ENCODE measurements around the gene HMGN1.

The HMGN1 gene

GRCh38 chr21:39375446-39375845, 26.6 kb upstream of the HMGN1 start:
- TF ChIP-seq TEAD4 (IDR thresholded peaks at IDR 0.05) = no peak
- TF ChIP-seq, protein P1, sequence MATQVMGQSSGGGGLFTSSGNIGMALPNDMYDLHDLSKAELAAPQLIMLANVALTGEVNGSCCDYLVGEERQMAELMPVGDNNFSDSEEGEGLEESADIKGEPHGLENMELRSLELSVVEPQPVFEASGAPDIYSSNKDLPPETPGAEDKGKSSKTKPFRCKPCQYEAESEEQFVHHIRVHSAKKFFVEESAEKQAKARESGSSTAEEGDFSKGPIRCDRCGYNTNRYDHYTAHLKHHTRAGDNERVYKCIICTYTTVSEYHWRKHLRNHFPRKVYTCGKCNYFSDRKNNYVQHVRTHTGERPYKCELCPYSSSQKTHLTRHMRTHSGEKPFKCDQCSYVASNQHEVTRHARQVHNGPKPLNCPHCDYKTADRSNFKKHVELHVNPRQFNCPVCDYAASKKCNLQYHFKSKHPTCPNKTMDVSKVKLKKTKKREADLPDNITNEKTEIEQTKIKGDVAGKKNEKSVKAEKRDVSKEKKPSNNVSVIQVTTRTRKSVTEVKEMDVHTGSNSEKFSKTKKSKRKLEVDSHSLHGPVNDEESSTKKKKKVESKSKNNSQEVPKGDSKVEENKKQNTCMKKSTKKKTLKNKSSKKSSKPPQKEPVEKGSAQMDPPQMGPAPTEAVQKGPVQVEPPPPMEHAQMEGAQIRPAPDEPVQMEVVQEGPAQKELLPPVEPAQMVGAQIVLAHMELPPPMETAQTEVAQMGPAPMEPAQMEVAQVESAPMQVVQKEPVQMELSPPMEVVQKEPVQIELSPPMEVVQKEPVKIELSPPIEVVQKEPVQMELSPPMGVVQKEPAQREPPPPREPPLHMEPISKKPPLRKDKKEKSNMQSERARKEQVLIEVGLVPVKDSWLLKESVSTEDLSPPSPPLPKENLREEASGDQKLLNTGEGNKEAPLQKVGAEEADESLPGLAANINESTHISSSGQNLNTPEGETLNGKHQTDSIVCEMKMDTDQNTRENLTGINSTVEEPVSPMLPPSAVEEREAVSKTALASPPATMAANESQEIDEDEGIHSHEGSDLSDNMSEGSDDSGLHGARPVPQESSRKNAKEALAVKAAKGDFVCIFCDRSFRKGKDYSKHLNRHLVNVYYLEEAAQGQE (IDR thresholded peaks at IDR 0.05; ENCODE audit: low read depth) = no peak
- no peak for TF ChIP-seq TCF12 (IDR thresholded peaks at IDR 0.05; ENCODE audit: low read depth)
- no peak for TF ChIP-seq YY1 (IDR thresholded peaks at IDR 0.05; ENCODE audit: low read depth)
- no peak for TF ChIP-seq ZBTB7A (IDR thresholded peaks at IDR 0.05; ENCODE audit: low read depth)
- TF ChIP-seq, protein P2, sequence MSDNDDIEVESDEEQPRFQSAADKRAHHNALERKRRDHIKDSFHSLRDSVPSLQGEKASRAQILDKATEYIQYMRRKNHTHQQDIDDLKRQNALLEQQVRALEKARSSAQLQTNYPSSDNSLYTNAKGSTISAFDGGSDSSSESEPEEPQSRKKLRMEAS (IDR thresholded peaks at IDR 0.05) = no peak
- TF ChIP-seq EP300 (IDR thresholded peaks at IDR 0.05; ENCODE audit: borderline replicate concordance) = no peak
- no peak for TF ChIP-seq CREB1 (IDR thresholded peaks at IDR 0.05; ENCODE audit: low read depth)
- no peak for TF ChIP-seq FOXM1 (IDR thresholded peaks at IDR 0.05; ENCODE audit: borderline replicate concordance, low read depth)
- TF ChIP-seq RAD21 (IDR thresholded peaks at IDR 0.05; ENCODE audit: low read depth) = no peak
- TF ChIP-seq CEBPB (IDR thresholded peaks at IDR 0.05) = no peak
- no peak for TF ChIP-seq TAF1 (IDR thresholded peaks at IDR 0.05; ENCODE audit: low read depth)
- TF ChIP-seq NFIC (IDR thresholded peaks at IDR 0.05) = no peak
- no peak for TF ChIP-seq EGR1 (IDR thresholded peaks at IDR 0.05)

DNA sequence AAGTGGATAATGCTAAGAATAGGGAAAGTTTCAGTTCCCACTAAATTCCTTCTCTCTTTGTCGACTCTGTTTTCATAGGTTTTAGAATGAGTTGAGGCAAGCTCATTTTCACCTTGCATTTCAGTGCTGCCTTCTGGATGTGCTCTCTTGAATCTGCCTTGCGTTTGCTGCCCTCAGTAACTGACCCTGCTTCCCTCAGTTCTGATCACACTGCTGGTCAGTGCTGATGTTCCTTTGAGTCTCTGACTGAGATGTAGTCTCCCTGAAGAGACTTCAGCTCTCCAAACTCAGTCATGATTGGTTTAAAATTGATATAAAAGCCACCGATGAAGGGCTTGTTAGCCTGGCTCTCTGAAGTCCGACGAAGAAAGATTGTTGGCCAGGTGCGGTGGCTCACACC, 25.2 kb upstream of the HMGN1 start:
- TF ChIP-seq TCF12 (IDR thresholded peaks at IDR 0.05; ENCODE audit: low read depth) = no peak
- TF ChIP-seq EGR1 (IDR thresholded peaks at IDR 0.05) = no peak
- TF ChIP-seq CEBPB (IDR thresholded peaks at IDR 0.05) = no peak
- no peak for TF ChIP-seq RAD21 (IDR thresholded peaks at IDR 0.05; ENCODE audit: low read depth)
- no peak for TF ChIP-seq ZBTB7A (IDR thresholded peaks at IDR 0.05; ENCODE audit: low read depth)
- no peak for TF ChIP-seq TAF1 (IDR thresholded peaks at IDR 0.05; ENCODE audit: low read depth)
- no peak for TF ChIP-seq FOXM1 (IDR thresholded peaks at IDR 0.05; ENCODE audit: borderline replicate concordance, low read depth)
- TF ChIP-seq YY1 (IDR thresholded peaks at IDR 0.05; ENCODE audit: low read depth) = no peak
- TF ChIP-seq, protein P1 (IDR thresholded peaks at IDR 0.05; ENCODE audit: low read depth) = no peak
- no peak for TF ChIP-seq CREB1 (IDR thresholded peaks at IDR 0.05; ENCODE audit: low read depth)
- TF ChIP-seq NFIC (IDR thresholded peaks at IDR 0.05) = no peak

DNA sequence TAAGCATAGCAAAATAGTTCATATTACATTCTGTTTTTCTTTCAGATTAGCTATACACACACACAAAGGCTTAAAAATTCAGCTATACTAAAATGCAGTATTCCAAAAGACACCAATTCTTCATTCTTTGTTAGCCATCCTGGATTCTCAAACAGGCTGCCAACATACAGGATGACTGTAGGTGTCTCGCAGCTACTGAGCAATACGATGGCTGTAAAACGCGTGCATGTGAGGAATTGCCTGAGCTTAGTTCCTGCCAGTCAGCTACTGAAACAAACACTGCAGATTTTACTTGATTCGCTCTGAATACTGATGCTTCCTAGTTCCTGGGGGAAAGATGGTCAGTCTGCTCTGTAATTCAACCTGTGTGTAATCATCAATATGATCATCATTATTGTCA, 24.7 kb upstream of the HMGN1 start:
- TF ChIP-seq RAD21 (IDR thresholded peaks at IDR 0.05; ENCODE audit: low read depth) (peak; percentile 50), TAF1 (IDR thresholded peaks at IDR 0.05; ENCODE audit: low read depth) (no peak)

DNA sequence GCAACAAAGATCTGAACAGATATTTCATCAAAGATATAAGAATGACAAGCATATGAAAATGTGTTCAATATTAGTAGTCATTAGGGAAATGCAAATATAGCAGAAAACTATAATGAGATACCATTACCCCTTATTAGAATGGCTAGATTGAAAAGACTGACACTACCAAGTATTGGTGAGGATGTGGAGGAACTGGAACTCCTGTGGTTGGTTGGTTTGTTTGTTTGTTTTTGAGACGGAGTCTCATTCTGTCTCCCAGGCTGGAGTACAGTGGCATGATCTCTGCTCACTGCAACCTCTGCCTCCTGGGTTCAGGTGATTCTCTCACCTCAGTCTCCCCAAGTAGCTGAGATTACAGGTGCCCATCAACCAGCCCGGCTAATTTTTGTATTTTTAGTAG, 18.9 kb upstream of the HMGN1 start:
- TF ChIP-seq, protein P1 (IDR thresholded peaks at IDR 0.05; ENCODE audit: low read depth) = no peak
- no peak for TF ChIP-seq TAF1 (IDR thresholded peaks at IDR 0.05; ENCODE audit: low read depth)
- TF ChIP-seq, protein P2 (IDR thresholded peaks at IDR 0.05) = no peak
- no peak for TF ChIP-seq CREB1 (IDR thresholded peaks at IDR 0.05; ENCODE audit: low read depth)
- TF ChIP-seq, protein P3, sequence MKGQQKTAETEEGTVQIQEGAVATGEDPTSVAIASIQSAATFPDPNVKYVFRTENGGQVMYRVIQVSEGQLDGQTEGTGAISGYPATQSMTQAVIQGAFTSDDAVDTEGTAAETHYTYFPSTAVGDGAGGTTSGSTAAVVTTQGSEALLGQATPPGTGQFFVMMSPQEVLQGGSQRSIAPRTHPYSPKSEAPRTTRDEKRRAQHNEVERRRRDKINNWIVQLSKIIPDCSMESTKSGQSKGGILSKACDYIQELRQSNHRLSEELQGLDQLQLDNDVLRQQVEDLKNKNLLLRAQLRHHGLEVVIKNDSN (IDR thresholded peaks at IDR 0.05) = no peak
- TF ChIP-seq CEBPB (IDR thresholded peaks at IDR 0.05) = no peak
- no peak for TF ChIP-seq YY1 (IDR thresholded peaks at IDR 0.05; ENCODE audit: low read depth)
- TF ChIP-seq TEAD4 (IDR thresholded peaks at IDR 0.05) = no peak
- TF ChIP-seq ZBTB7A (IDR thresholded peaks at IDR 0.05; ENCODE audit: low read depth) = no peak
- TF ChIP-seq EGR1 (IDR thresholded peaks at IDR 0.05) = no peak
- no peak for TF ChIP-seq NFIC (IDR thresholded peaks at IDR 0.05)
- TF ChIP-seq FOXM1 (IDR thresholded peaks at IDR 0.05; ENCODE audit: borderline replicate concordance, low read depth) = no peak
- no peak for TF ChIP-seq TCF12 (IDR thresholded peaks at IDR 0.05; ENCODE audit: low read depth)
- TF ChIP-seq RAD21 (IDR thresholded peaks at IDR 0.05; ENCODE audit: low read depth) = no peak

DNA sequence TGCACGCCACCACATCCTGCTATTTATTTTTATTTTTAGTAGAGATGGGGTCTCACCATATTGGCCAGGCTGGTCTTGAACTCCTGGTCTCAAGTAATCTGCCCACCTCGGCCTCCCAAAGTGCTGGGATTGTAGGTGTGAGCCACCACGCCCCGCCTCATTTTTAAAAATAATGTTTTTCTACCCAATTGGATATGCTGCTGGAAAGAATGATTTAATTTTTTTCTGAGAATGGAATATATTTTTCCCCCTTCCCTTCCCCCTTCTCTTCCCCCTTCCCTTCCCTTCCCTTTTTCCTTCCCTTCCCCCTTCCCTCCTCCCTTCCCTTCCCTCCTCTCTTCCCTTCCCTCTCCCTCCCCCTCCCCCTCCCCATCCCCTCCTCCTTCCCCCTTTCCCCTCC, 17.7 kb upstream of the HMGN1 start:
- TF ChIP-seq, protein P3 (IDR thresholded peaks at IDR 0.05) = no peak
- TF ChIP-seq, protein P1 (IDR thresholded peaks at IDR 0.05; ENCODE audit: low read depth) = no peak
- TF ChIP-seq YY1 (IDR thresholded peaks at IDR 0.05; ENCODE audit: low read depth) (no peak), EP300 (IDR thresholded peaks at IDR 0.05; ENCODE audit: borderline replicate concordance) (no peak), RAD21 (IDR thresholded peaks at IDR 0.05; ENCODE audit: low read depth) (no peak), TAF1 (IDR thresholded peaks at IDR 0.05; ENCODE audit: low read depth) (no peak), TCF12 (IDR thresholded peaks at IDR 0.05; ENCODE audit: low read depth) (no peak), ZBTB7A (IDR thresholded peaks at IDR 0.05; ENCODE audit: low read depth) (no peak), EGR1 (IDR thresholded peaks at IDR 0.05) (no peak), CREB1 (IDR thresholded peaks at IDR 0.05; ENCODE audit: low read depth) (no peak), CEBPB (IDR thresholded peaks at IDR 0.05) (no peak)
- TF ChIP-seq, protein P2 (IDR thresholded peaks at IDR 0.05) = no peak

Measured in Ishikawa (cell line).